LoVo (cell line): ENCODE measurements around the gene RASD2.

Experiments used
- DNase-seq: peaks from one replicate; pipeline ENCODE4 v3.0.0-alpha.2; 2016; ENCODE audit warnings: low spot score

The RASD2 gene

GRCh38 chr22:35560366-35560765 lies 19.7 kb downstream of the RASD2 start:
- DNase-seq = no peak

- DNase-seq = no peak
Observed at GRCh38 chr22:35560824-35561223, 20.2 kb downstream of the RASD2 start.

GRCh38 chr22:35561796-35562526 lies 21.3 kb downstream of the RASD2 start:
- peak; percentile 75 for DNase-seq

GRCh38 chr22:35563211-35563610 lies 22.6 kb downstream of the RASD2 start:
- no peak for DNase-seq

GRCh38 chr22:35564975-35565867 lies 24.6 kb downstream of the RASD2 start:
- DNase-seq = no peak

GRCh38 chr22:35567351-35568141 lies 26.9 kb downstream of the RASD2 start:
- DNase-seq = no peak

GRCh38 chr22:35568751-35569739 lies 28.4 kb downstream of the RASD2 start:
- DNase-seq = peak; percentile 7

GRCh38 chr22:35569916-35570315 lies 29.3 kb downstream of the RASD2 start:
- no peak for DNase-seq

GRCh38 chr22:35570686-35571194 lies 30.1 kb downstream of the RASD2 start:
- DNase-seq = no peak

GRCh38 chr22:35572556-35572955 lies 31.9 kb downstream of the RASD2 start:
- no peak for DNase-seq

GRCh38 chr22:35575116-35575748 lies 34.6 kb downstream of the RASD2 start:
- no peak for DNase-seq

GRCh38 chr22:35576671-35577070 lies 36.0 kb downstream of the RASD2 start:
- no peak for DNase-seq

- DNase-seq = no peak
Observed at GRCh38 chr22:35577799-35578659, 37.4 kb downstream of the RASD2 start.

GRCh38 chr22:35578836-35579575 lies 38.4 kb downstream of the RASD2 start:
- no peak for DNase-seq

GRCh38 chr22:35580351-35581022 lies 39.9 kb downstream of the RASD2 start:
- DNase-seq = no peak

- DNase-seq = no peak
Observed at GRCh38 chr22:35581023-35581413, 40.4 kb downstream of the RASD2 start.

- DNase-seq = no peak
Observed at GRCh38 chr22:35582218-35582860, 41.7 kb downstream of the RASD2 start.
